ENCODE measurements around the gene GXYLT1. TPM values are rescaled to one million over a fixed set of nuclear protein-coding genes. Genes with fewer than 3 reads are reported as not detected.

The GXYLT1 gene
- total and polyA plus RNA-seq, 2 donors (not counting 3 experiments of a cell fraction or from before 2014, with no cell fraction given), result 6.8 to 23.0 TPM

DNA sequence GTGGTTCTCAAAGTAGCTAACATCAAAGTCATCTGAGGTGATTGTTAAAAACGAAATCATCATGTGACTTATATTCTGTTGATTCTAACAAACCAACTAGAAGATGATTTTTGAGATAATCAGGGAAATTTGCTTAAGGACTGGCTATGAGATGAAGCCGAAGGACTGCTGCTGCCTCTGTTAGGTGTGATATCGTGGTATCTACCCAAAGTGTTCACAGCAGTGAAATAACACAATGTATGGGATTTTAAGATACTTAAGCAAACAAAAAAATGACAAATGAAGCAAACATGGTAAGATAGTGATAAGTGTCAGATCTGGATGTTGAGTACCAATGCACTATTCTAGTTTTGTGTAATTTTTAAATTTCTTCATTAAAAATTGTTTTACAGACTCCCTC, 59.1 kb downstream of the GXYLT1 start:
- H3K9me3 ChIP-seq (replicated peaks; ENCODE audit: control insufficient read depth, insufficient read depth, low read length), result no peaks in the 10 kb centered on the region
- ChIA-PET POLR2A (no interaction called here), CTCF (interaction anchor here (0.9 kb wide), 1 partner anchor 10 kb away, joined by 3 read pairs; no protein-coding TSS in a partner anchor)
- BruUV-seq (replicated peaks), result no TSS peak
- no peaks in the 10 kb centered on the region for H3K79me2 ChIP-seq (ENCODE audit: control insufficient read depth, insufficient read depth, low read length)
- H3K4me3 ChIP-seq (replicated peaks in 1 of 3; ENCODE audit: insufficient read depth in 1 of 3, low read depth in 1 of 3, low read length in 3 of 3), result no peak overlapping the region
- FAIRE-seq (no peak), DNase-seq (ENCODE audit: low read depth, low spot score) (no peak)
- no peak overlapping the region for H3K4me2 ChIP-seq (ENCODE audit: insufficient read depth, low read length)
- peaks cover 0 to 2% of the 10 kb centered on the region in 2 experiments for H3K36me3 ChIP-seq (ENCODE audit: control insufficient read depth in 2 of 2, extremely low read depth in 1 of 2, insufficient read depth in 2 of 2, low read length in 2 of 2)
- H2AFZ ChIP-seq (ENCODE audit: low read depth, low read length), result no peak overlapping the region
- no peak overlapping the region for H3K9ac ChIP-seq (replicated peaks; ENCODE audit: extremely low read depth, insufficient read depth, low read length)
- H3K9me1 ChIP-seq (replicated peaks; ENCODE audit: control insufficient read depth, extremely low read depth, insufficient read depth, low read length), result no peaks in the 10 kb centered on the region
- H3K27me3 ChIP-seq (ENCODE audit: control insufficient read depth in 2 of 2, insufficient read depth in 2 of 2, low read length in 2 of 2), result no peaks in the 10 kb centered on the region
- intact Hi-C loops (cut with micrococcal nuclease), result no loop called here
- H3K27ac ChIP-seq (ENCODE audit: insufficient read depth, low read depth, low read length), result no peak overlapping the region
- no peaks in the 10 kb centered on the region for H4K20me1 ChIP-seq (replicated peaks; ENCODE audit: control insufficient read depth, extremely low read depth, insufficient read depth, low read length)
- H3K4me1 ChIP-seq (ENCODE audit: control insufficient read depth, extremely low read depth, insufficient read depth, low read length), result peaks cover 6% of the 10 kb centered on the region
- dilution Hi-C loops (cut with MboI; ENCODE audit: extremely low pct_ligation_motif_present, low sequenced_read_pairs), result no loop called here
- TF ChIP-seq FOS (IDR thresholded peaks at IDR 0.05; ENCODE audit: borderline replicate concordance, insufficient read depth, low read length), result no peak
- TF ChIP-seq POLR2AphosphoS5 (IDR thresholded peaks at IDR 0.05; ENCODE audit: insufficient read depth, low read depth, low read length), result no peak
- TF ChIP-seq POLR2A (IDR thresholded peaks at IDR 0.05; ENCODE audit: low read depth, low read length), result no peak
- TF ChIP-seq JUN (IDR thresholded peaks at IDR 0.05; ENCODE audit: borderline replicate concordance, insufficient read depth, insufficient read length, low read depth), result no peak
- TF ChIP-seq, protein P1, sequence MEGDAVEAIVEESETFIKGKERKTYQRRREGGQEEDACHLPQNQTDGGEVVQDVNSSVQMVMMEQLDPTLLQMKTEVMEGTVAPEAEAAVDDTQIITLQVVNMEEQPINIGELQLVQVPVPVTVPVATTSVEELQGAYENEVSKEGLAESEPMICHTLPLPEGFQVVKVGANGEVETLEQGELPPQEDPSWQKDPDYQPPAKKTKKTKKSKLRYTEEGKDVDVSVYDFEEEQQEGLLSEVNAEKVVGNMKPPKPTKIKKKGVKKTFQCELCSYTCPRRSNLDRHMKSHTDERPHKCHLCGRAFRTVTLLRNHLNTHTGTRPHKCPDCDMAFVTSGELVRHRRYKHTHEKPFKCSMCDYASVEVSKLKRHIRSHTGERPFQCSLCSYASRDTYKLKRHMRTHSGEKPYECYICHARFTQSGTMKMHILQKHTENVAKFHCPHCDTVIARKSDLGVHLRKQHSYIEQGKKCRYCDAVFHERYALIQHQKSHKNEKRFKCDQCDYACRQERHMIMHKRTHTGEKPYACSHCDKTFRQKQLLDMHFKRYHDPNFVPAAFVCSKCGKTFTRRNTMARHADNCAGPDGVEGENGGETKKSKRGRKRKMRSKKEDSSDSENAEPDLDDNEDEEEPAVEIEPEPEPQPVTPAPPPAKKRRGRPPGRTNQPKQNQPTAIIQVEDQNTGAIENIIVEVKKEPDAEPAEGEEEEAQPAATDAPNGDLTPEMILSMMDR (IDR thresholded peaks at IDR 0.05; ENCODE audit: extremely low read depth in 1 of 2, insufficient read depth in 1 of 2, low read depth in 1 of 2, low read length in 2 of 2), result no peak
- no peak for TF ChIP-seq EZH2 (IDR thresholded peaks at IDR 0.05; ENCODE audit: borderline replicate concordance, low read depth, low read length, severe bottlenecking)
- no peak for TF ChIP-seq MYC (IDR thresholded peaks at IDR 0.05; ENCODE audit: low read depth, low read length)
- TF ChIP-seq, protein P2, sequence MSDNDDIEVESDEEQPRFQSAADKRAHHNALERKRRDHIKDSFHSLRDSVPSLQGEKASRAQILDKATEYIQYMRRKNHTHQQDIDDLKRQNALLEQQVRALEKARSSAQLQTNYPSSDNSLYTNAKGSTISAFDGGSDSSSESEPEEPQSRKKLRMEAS (IDR thresholded peaks at IDR 0.05; ENCODE audit: insufficient read depth, insufficient read length), result no peak
